ENCODE data around the gene MRC1.

Gene MRC1

DNA sequence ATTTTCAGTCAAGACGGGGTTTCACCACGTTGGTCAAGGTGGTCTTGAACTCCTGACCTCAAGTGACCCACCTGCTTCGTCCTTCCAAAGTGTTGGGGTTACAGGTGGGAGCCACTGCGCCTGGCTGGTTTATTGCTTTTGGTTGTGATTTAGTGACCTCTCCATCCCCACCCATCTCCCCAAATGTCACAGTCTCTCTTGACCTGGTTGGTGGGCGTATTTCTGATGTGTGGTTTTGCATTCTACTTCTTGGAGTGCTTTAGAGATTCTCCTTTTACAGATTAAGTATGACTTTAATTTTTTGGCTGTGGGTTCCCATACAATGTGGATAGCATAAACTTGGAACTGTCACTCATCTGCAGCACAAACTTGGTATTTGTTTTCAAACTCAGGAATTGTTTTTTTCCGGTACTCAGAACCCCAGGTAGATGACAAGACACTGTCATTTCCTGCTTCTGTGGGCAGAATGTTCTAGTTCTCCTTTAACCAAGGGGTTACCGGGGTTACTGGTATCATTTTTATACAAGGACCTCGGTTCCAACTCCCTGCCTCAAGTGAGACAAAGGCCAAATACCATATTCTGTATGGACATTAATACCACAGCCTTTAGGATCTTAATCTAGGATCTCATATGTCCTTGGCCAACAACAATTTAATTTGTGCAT lies 50.5 kb downstream of the MRC1 start:
- Histone ChIP-seq H3K27ac (ENCODE audit: insufficient read depth, low read length, poor library complexity, severe bottlenecking) (no peak overlapping the region), H3K4me3 (ENCODE audit: insufficient read depth, low read depth, low read length, poor library complexity, severe bottlenecking) (no peak overlapping the region), H3K27me3 (replicated peaks; ENCODE audit: control insufficient read depth, insufficient read depth, low read length, poor library complexity, severe bottlenecking) (no peaks in the 10 kb centered on the region), H3K4me1 (ENCODE audit: control insufficient read depth, insufficient read depth, low read length, poor library complexity, severe bottlenecking) (no peaks in the 10 kb centered on the region), H3K36me3 (ENCODE audit: control insufficient read depth, insufficient read depth, low read length) (no peaks in the 10 kb centered on the region), H3K9me3 (ENCODE audit: control insufficient read depth, low read length) (no peaks in the 10 kb centered on the region)
- DNase-seq, result no peak

DNA sequence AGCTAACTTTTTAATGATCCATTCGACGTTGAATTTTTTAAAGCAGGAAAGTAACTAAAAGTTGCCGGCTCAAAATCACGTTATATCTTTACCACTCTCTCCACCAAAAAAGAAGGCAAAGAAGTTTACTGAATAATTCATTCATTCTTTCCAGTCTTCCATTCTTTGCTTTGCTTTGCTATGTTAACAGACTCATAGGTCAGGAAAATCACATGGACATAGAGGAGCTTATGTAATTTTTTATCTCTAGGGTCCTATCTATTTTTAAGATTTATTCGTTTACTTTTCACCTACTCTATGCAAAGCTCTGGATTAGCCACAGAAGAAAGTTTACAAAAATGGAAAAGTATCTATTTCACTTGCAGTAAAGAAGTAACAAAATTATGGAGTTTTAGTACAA lies 52.6 kb downstream of the MRC1 start:
- H3K27ac ChIP-seq (ENCODE audit: insufficient read depth, low read length, poor library complexity, severe bottlenecking), result no peak overlapping the region
- H3K9me3 ChIP-seq (ENCODE audit: control insufficient read depth, low read length), result no peaks in the 10 kb centered on the region
- no peaks in the 10 kb centered on the region for H3K36me3 ChIP-seq (ENCODE audit: control insufficient read depth, insufficient read depth, low read length)
- no peak for DNase-seq
- no peaks in the 10 kb centered on the region for H3K4me1 ChIP-seq (ENCODE audit: control insufficient read depth, insufficient read depth, low read length, poor library complexity, severe bottlenecking)
- H3K27me3 ChIP-seq (replicated peaks; ENCODE audit: control insufficient read depth, insufficient read depth, low read length, poor library complexity, severe bottlenecking), result no peaks in the 10 kb centered on the region
- H3K4me3 ChIP-seq (ENCODE audit: insufficient read depth, low read depth, low read length, poor library complexity, severe bottlenecking), result no peak overlapping the region

DNA sequence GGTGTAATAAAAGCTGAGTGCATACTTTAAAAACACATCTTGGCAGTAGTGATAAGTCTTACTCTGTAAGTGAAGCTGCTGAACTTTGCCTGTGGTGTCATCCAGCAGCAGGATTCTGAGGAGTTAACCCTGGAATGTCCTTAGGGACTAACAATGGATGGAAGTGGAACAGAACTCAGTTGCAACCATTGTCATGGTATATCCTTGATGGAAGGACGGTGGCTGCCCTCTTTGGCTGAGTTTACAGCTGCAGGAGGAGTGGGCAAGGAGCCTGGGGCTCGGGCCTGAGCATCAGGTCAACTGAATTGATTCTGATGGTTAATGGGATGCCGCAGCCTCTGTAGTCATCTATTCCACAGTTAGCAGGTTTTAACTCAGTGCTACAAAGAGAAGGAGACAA lies 56.2 kb downstream of the MRC1 start:
- Histone ChIP-seq H3K4me1 (ENCODE audit: control insufficient read depth, insufficient read depth, low read length, poor library complexity, severe bottlenecking) (no peaks in the 10 kb centered on the region), H3K27ac (ENCODE audit: insufficient read depth, low read length, poor library complexity, severe bottlenecking) (no peak overlapping the region), H3K9me3 (ENCODE audit: control insufficient read depth, low read length) (no peaks in the 10 kb centered on the region), H3K4me3 (ENCODE audit: insufficient read depth, low read depth, low read length, poor library complexity, severe bottlenecking) (no peak overlapping the region), H3K36me3 (ENCODE audit: control insufficient read depth, insufficient read depth, low read length) (no peaks in the 10 kb centered on the region), H3K27me3 (replicated peaks; ENCODE audit: control insufficient read depth, insufficient read depth, low read length, poor library complexity, severe bottlenecking) (no peaks in the 10 kb centered on the region)
- no peak for DNase-seq

DNA sequence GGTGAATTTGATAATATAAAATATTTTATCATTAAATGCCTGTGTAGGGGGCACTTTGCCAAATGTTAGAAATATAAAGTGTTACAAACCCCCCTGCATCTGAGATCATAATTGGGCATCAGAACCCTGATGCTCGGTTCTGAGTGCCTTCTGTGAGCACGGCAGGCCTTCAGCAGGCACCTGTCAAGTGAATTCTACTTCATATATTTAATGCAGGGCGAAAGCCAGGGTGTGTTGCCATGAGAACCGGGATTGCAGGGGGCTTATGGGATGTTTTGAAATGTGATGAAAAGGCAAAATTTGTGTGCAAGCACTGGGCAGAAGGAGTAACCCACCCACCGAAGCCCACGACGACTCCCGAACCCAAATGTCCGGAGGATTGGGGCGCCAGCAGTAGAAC lies 57.2 kb downstream of the MRC1 start:
- Histone ChIP-seq H3K4me3 (ENCODE audit: insufficient read depth, low read depth, low read length, poor library complexity, severe bottlenecking) (no peak overlapping the region), H3K4me1 (ENCODE audit: control insufficient read depth, insufficient read depth, low read length, poor library complexity, severe bottlenecking) (no peaks in the 10 kb centered on the region), H3K27me3 (replicated peaks; ENCODE audit: control insufficient read depth, insufficient read depth, low read length, poor library complexity, severe bottlenecking) (no peaks in the 10 kb centered on the region), H3K27ac (ENCODE audit: insufficient read depth, low read length, poor library complexity, severe bottlenecking) (no peak overlapping the region), H3K9me3 (ENCODE audit: control insufficient read depth, low read length) (no peaks in the 10 kb centered on the region), H3K36me3 (ENCODE audit: control insufficient read depth, insufficient read depth, low read length) (no peaks in the 10 kb centered on the region)
- no peak for DNase-seq

DNA sequence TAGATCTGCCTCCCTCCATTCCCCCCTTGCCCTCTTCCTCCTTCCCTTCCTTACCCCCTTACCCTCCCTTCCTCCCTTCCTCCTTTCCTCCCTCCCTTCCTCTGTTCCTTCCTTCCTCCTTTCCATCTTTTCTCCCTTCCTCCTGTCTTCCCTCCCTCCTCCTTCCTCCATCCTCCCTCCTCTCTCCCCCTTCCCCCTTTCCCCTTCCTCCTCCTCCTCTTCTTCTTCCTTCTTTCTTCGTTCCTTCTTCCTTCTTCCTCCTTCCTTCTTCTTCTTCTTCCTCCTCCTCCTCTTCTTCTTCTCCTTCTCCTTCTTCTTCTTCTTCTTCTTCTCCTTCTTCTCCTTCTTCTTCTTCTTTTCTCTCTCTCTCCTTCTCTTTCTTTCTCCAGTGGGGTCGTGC lies 57.9 kb downstream of the MRC1 start:
- H3K4me3 ChIP-seq (ENCODE audit: insufficient read depth, low read depth, low read length, poor library complexity, severe bottlenecking), result no peak overlapping the region
- H3K36me3 ChIP-seq (ENCODE audit: control insufficient read depth, insufficient read depth, low read length), result no peaks in the 10 kb centered on the region
- no peaks in the 10 kb centered on the region for H3K27me3 ChIP-seq (replicated peaks; ENCODE audit: control insufficient read depth, insufficient read depth, low read length, poor library complexity, severe bottlenecking)
- H3K9me3 ChIP-seq (ENCODE audit: control insufficient read depth, low read length), result no peaks in the 10 kb centered on the region
- no peaks in the 10 kb centered on the region for H3K4me1 ChIP-seq (ENCODE audit: control insufficient read depth, insufficient read depth, low read length, poor library complexity, severe bottlenecking)
- H3K27ac ChIP-seq (ENCODE audit: insufficient read depth, low read length, poor library complexity, severe bottlenecking), result no peak overlapping the region
- no peak for DNase-seq

GRCh38 chr10:17871036-17871435 lies 61.9 kb downstream of the MRC1 start:
- Histone ChIP-seq H3K9me3 (ENCODE audit: control insufficient read depth, low read length) (no peaks in the 10 kb centered on the region), H3K36me3 (ENCODE audit: control insufficient read depth, insufficient read depth, low read length) (no peaks in the 10 kb centered on the region), H3K27ac (ENCODE audit: insufficient read depth, low read length, poor library complexity, severe bottlenecking) (no peak overlapping the region), H3K4me3 (ENCODE audit: insufficient read depth, low read depth, low read length, poor library complexity, severe bottlenecking) (no peak overlapping the region), H3K4me1 (ENCODE audit: control insufficient read depth, insufficient read depth, low read length, poor library complexity, severe bottlenecking) (no peaks in the 10 kb centered on the region), H3K27me3 (replicated peaks; ENCODE audit: control insufficient read depth, insufficient read depth, low read length, poor library complexity, severe bottlenecking) (no peaks in the 10 kb centered on the region)
- DNase-seq, result no peak

- DNase-seq, result no peak
- Histone ChIP-seq H3K36me3 (ENCODE audit: control insufficient read depth, insufficient read depth, low read length) (no peaks in the 10 kb centered on the region), H3K9me3 (ENCODE audit: control insufficient read depth, low read length) (no peaks in the 10 kb centered on the region), H3K27me3 (replicated peaks; ENCODE audit: control insufficient read depth, insufficient read depth, low read length, poor library complexity, severe bottlenecking) (no peaks in the 10 kb centered on the region), H3K4me3 (ENCODE audit: insufficient read depth, low read depth, low read length, poor library complexity, severe bottlenecking) (no peak overlapping the region), H3K27ac (ENCODE audit: insufficient read depth, low read length, poor library complexity, severe bottlenecking) (no peak overlapping the region), H3K4me1 (ENCODE audit: control insufficient read depth, insufficient read depth, low read length, poor library complexity, severe bottlenecking) (no peaks in the 10 kb centered on the region)
These were observed 63.3 kb downstream of the MRC1 start for GRCh38 chr10:17872191-17873091.

DNA sequence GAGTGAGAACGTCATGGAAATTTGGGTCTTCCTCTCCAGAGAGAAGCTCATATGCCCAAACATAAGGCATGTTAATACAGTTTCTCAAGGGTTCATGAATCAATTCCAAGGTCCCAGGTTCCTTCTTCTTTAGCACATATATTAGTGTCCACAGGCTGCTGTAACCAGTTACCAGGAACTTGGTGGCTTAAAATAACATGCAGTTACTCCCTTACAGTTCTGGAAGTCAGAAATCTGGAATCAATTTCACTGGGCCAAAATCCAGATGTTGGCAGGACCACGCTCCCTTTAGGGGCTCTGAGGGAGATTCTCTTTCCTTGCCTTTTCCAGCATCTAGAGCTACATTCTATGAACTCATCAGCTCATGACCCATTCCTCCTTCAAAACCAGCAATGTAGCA lies 64.8 kb downstream of the MRC1 start:
- no peaks in the 10 kb centered on the region for H3K27me3 ChIP-seq (replicated peaks; ENCODE audit: control insufficient read depth, insufficient read depth, low read length, poor library complexity, severe bottlenecking)
- H3K36me3 ChIP-seq (ENCODE audit: control insufficient read depth, insufficient read depth, low read length), result no peaks in the 10 kb centered on the region
- no peak overlapping the region for H3K4me3 ChIP-seq (ENCODE audit: insufficient read depth, low read depth, low read length, poor library complexity, severe bottlenecking)
- H3K27ac ChIP-seq (ENCODE audit: insufficient read depth, low read length, poor library complexity, severe bottlenecking), result no peak overlapping the region
- H3K9me3 ChIP-seq (ENCODE audit: control insufficient read depth, low read length), result no peaks in the 10 kb centered on the region
- no peaks in the 10 kb centered on the region for H3K4me1 ChIP-seq (ENCODE audit: control insufficient read depth, insufficient read depth, low read length, poor library complexity, severe bottlenecking)
- DNase-seq, result no peak

- Histone ChIP-seq H3K27ac (ENCODE audit: insufficient read depth, low read length, poor library complexity, severe bottlenecking) (no peak overlapping the region), H3K4me3 (ENCODE audit: insufficient read depth, low read depth, low read length, poor library complexity, severe bottlenecking) (no peak overlapping the region), H3K27me3 (replicated peaks; ENCODE audit: control insufficient read depth, insufficient read depth, low read length, poor library complexity, severe bottlenecking) (no peaks in the 10 kb centered on the region), H3K4me1 (ENCODE audit: control insufficient read depth, insufficient read depth, low read length, poor library complexity, severe bottlenecking) (no peaks in the 10 kb centered on the region), H3K9me3 (ENCODE audit: control insufficient read depth, low read length) (no peaks in the 10 kb centered on the region), H3K36me3 (ENCODE audit: control insufficient read depth, insufficient read depth, low read length) (no peaks in the 10 kb centered on the region)
- no peak for DNase-seq
These were observed 68.0 kb downstream of the MRC1 start for GRCh38 chr10:17877121-17877520.

DNA sequence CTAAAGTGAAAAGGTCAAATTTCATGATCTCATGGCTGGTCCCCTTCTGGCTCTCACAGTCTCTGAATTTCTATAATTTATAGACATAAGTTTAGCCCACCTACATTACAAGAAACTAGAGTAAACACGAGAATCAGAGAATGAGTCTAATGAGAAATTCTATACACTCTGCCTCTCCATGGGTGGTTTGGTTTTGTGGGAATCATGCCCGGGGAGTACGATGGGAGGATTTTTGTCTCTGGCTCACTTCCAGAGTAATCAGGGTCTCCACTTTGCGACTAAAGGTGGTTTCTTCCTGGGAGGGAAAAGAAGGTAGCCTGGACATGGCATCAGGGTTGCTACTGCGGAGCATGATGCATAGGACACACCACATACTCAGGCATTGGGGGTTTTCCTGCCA lies 69.7 kb downstream of the MRC1 start:
- Histone ChIP-seq H3K9me3 (ENCODE audit: control insufficient read depth, low read length) (no peaks in the 10 kb centered on the region), H3K4me3 (ENCODE audit: insufficient read depth, low read depth, low read length, poor library complexity, severe bottlenecking) (no peak overlapping the region), H3K27me3 (replicated peaks; ENCODE audit: control insufficient read depth, insufficient read depth, low read length, poor library complexity, severe bottlenecking) (no peaks in the 10 kb centered on the region), H3K27ac (ENCODE audit: insufficient read depth, low read length, poor library complexity, severe bottlenecking) (no peak overlapping the region), H3K36me3 (ENCODE audit: control insufficient read depth, insufficient read depth, low read length) (no peaks in the 10 kb centered on the region), H3K4me1 (ENCODE audit: control insufficient read depth, insufficient read depth, low read length, poor library complexity, severe bottlenecking) (no peaks in the 10 kb centered on the region)
- no peak for DNase-seq
